HUES48 (cell line): ENCODE measurements around the gene TTLL12.

Experiments used
- H3K27ac ChIP-seq: one replicate; pipeline ENCODE4 v1.7.0; 2013; ENCODE audit warnings: low read depth, low read length, inconsistent platforms
- H3K27me3 ChIP-seq: 2 replicates; pipeline ENCODE4 v1.6.1; 2013; ENCODE audit warnings: mild to moderate bottlenecking, low read length; ENCODE audit not compliant: control insufficient read depth, insufficient read depth
- H3K36me3 ChIP-seq: 2 replicates; pipeline ENCODE4 v1.6.1; 2013; ENCODE audit warnings: low read length; ENCODE audit not compliant: control insufficient read depth, insufficient read depth
- H3K4me1 ChIP-seq: 2 replicates; pipeline ENCODE4 v1.6.1; 2013; ENCODE audit warnings: mild to moderate bottlenecking, low read length; ENCODE audit not compliant: control insufficient read depth, insufficient read depth
- H3K4me3 ChIP-seq: 2 replicates; pipeline ENCODE4 v1.5.1; 2013; ENCODE audit warnings: mild to moderate bottlenecking, low read depth, low read length
- H3K9ac ChIP-seq: 2 replicates; pipeline ENCODE4 v1.6.1; 2013; ENCODE audit warnings: mild to moderate bottlenecking, low read depth, low read length, moderate library complexity
- H3K9me3 ChIP-seq: 2 replicates; pipeline ENCODE4 v1.6.1; 2013; ENCODE audit warnings: low read length; ENCODE audit not compliant: control insufficient read depth, insufficient read depth

The TTLL12 gene

DNA sequence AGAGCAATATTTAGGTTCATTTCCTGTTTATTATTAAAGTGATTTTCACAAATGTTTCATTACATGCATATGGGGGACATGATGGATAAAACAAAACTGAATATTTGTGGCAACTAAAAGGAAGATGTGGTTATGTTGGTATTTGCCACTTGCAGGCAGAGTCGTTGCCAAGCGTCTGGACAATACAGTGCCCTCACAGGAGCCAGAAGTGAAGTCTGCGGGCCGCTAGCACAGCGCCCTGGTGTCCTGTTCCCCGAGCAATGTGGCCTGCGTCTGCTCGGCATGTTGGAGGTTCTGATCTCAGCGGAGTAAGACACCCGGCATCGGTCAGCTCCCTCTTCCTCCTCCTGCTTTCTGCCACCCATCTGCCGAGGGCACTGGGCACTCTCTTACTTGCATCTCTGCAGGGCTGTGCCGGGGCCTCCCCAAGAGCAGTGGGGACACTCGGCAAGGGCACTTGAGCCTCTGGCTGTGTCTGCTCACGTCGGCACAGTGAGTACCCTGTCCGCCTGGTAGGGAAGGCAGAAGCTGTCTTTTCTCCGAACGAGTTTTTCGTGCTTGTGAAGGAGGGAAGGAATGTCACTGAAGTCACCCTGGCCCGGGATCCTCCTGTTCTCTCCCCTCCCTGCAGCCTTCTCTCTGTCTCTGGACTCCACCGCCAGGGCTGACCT is 10.5 kb upstream of the TTLL12 start:
- Histone ChIP-seq H3K27ac (no peak overlapping the region), H3K36me3 (no peaks in the 10 kb centered on the region), H3K4me3 (no peak overlapping the region), H3K27me3 (no peaks in the 10 kb centered on the region), H3K4me1 (no peaks in the 10 kb centered on the region), H3K9me3 (no peaks in the 10 kb centered on the region), H3K9ac (no peak overlapping the region)

DNA sequence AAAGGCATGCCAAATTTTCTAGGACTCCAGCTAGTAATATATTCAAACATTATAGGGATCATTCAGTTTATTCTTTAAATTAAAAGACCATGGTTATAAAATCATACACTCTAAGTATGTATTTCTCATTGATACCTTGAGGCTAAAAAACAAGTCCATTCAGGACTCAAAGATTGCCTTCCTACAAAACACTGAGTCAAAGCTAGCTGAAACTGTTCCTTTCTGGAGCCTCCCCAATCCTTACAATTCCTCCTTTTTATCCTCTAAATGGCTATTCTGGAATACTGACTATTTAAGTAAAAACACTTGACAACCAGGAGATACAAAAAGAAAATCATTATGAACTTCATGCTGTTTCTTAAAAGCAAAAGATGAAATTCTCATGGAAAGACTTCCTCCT is 4.9 kb upstream of the TTLL12 start:
- no peak overlapping the region for H3K4me3 ChIP-seq
- no peaks in the 10 kb centered on the region for H3K9me3 ChIP-seq
- H3K36me3 ChIP-seq, result no peaks in the 10 kb centered on the region
- no peaks in the 10 kb centered on the region for H3K4me1 ChIP-seq
- H3K27me3 ChIP-seq, result no peaks in the 10 kb centered on the region
- H3K9ac ChIP-seq, result no peak overlapping the region
- H3K27ac ChIP-seq, result no peak overlapping the region

- Histone ChIP-seq H3K27me3 (no peaks in the 10 kb centered on the region), H3K4me1 (peaks cover 7% of the 10 kb centered on the region), H3K4me3 (no peak overlapping the region), H3K9me3 (no peaks in the 10 kb centered on the region), H3K9ac (no peak overlapping the region), H3K36me3 (peaks cover 7% of the 10 kb centered on the region; the same call in 1 of the 2 replicates), H3K27ac (no peak overlapping the region)
Measured at GRCh38 chr22:43188829-43189545, 2.1 kb upstream of the TTLL12 start.

- H3K9me3 ChIP-seq, result no peaks in the 10 kb centered on the region
- H3K36me3 ChIP-seq, result peaks cover 20% of the 10 kb centered on the region
- H3K27me3 ChIP-seq, result no peaks in the 10 kb centered on the region
- peak overlapping the region; percentile 91 for H3K27ac ChIP-seq
- H3K4me1 ChIP-seq, result peaks cover 7% of the 10 kb centered on the region
- H3K4me3 ChIP-seq, result peak overlapping the region; percentile 57
- peak overlapping the region; percentile 14; the same call in 1 of the 2 replicates for H3K9ac ChIP-seq
Measured at GRCh38 chr22:43187171-43188099, 501 bp upstream of the TTLL12 start.

DNA sequence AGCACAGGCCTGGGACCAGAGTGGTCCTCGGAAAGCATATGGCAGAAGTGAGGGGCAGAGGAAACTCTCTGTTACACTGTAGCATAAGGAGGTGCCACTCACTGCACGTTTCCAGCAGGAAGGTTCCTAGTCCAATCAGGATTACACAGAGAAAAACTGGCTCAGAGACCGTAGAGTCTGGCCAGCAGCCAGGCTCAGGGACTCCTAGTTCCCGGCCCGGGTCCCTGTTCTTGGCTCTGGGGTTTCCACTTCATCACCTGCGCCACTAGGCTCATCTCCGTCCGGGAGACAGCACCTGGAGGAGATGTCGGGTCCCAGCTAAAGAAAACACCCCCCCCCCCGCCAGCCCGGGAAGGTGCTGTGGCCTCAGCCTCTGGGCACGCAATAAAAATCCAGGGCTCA is 1.1 kb downstream of the TTLL12 start:
- Histone ChIP-seq H3K4me3 (peak overlapping the region; percentile 88), H3K36me3 (peaks cover 36% of the 10 kb centered on the region), H3K9ac (peak overlapping the region; percentile 82), H3K27me3 (no peaks in the 10 kb centered on the region), H3K4me1 (peaks cover 7% of the 10 kb centered on the region), H3K27ac (no peak overlapping the region), H3K9me3 (no peaks in the 10 kb centered on the region)

DNA sequence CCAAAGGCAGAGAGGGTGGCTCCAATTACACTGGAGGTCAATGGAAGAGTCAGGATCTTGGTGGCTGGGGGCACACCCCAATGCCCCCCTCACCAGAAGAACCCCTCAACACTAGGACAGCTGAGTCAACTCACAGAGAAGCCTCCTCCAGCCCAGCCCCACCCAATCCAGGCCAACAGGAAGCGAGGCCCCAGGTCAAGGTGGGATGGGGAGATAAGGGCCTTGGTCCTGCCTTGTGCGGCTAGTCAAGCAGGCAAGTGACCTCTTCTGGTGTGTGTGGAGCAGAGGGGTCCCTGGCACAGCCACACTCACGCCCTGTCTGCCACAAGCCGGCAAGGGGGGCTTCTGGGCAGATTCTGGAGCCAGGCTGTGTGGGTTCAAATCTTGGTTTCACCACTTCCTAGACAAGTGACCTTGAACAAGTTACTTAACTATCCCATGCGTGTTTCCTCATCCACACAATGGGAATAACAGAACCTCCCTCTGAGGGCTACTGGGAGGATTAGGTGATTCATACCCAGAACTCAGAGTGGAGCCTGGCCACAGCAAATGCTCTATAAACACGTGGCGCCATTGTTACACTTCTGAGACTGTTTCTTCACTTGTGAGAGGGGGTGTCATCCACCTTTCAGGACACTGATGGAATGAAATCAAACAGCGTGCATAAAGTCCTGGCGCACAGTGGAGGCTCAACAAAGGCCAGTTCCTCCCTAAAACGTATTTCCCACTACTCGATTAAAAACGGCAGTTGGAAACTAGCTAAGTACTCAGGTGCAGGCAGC is 3.2 kb downstream of the TTLL12 start:
- no peaks in the 10 kb centered on the region for H3K27me3 ChIP-seq
- H3K9ac ChIP-seq, result no peak overlapping the region
- no peak overlapping the region for H3K27ac ChIP-seq
- no peak overlapping the region for H3K4me3 ChIP-seq
- peaks cover 7% of the 10 kb centered on the region for H3K4me1 ChIP-seq
- peaks cover 57% of the 10 kb centered on the region for H3K36me3 ChIP-seq
- no peaks in the 10 kb centered on the region for H3K9me3 ChIP-seq

DNA sequence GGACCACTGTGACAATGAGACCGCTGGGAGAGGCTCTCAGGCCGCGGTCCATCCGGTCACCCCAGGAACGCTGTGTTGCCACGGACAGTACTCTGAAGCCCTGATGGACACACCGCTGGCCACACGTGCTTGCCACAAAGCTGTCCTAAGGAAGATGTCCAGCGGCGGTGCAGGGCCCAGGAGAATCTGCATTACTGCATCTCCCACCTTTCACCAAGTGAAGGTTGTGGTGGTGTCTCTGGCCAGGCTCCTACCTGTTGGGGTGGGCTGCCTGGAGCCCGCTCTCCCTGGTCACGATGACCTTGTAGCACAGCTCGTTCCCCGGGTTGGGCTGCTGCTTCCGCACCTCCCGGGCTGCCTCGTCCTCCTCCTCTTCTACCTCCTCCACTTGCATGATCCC is 4.2 kb downstream of the TTLL12 start:
- H3K27ac ChIP-seq, result no peak overlapping the region
- no peaks in the 10 kb centered on the region for H3K27me3 ChIP-seq
- no peak overlapping the region for H3K4me3 ChIP-seq
- H3K4me1 ChIP-seq, result peaks cover 7% of the 10 kb centered on the region
- H3K9ac ChIP-seq, result no peak overlapping the region
- H3K9me3 ChIP-seq, result no peaks in the 10 kb centered on the region
- peaks cover 63% of the 10 kb centered on the region for H3K36me3 ChIP-seq

GRCh38 chr22:43182118-43182517 is 4.8 kb downstream of the TTLL12 start:
- Histone ChIP-seq H3K27ac (no peak overlapping the region), H3K4me3 (no peak overlapping the region), H3K9me3 (no peaks in the 10 kb centered on the region), H3K36me3 (peaks cover 69% of the 10 kb centered on the region), H3K9ac (no peak overlapping the region), H3K27me3 (no peaks in the 10 kb centered on the region), H3K4me1 (peaks cover 7% of the 10 kb centered on the region)

DNA sequence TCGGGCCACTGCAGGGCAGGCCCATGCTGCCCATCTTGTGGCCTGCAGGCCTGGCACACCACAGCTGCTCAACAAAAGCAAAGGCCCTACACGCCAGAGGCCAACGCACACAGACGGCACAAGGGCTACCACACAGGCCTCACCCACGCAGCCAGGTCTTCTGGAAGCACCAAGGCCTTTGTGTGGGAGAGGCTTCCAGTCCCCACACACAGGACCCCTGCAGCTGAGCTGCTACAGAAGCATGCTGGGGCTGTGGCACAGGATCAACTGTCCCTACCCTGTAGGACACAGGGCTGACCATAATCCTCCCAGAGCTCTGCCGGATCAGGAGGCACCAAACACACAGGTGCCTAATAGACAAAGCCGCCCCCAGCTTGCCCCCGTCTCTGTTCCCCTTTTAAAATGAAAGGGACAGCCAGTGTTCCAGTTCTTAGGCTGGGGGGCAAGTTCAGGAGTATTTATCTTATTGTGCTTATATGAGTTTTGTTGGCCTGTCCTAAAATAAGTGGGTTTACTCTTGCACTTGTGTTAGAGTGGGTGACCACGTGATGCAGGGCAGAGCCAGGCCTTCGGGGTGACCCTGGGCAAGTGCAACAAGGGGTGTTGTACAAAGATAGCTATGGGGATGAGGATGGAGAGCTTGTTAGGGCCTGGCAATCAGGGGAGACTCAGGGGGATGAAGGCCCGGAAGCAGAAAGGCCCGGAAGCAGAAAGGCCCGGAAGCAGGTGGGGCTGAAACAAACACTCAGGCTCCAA is 5.4 kb downstream of the TTLL12 start:
- Histone ChIP-seq H3K4me1 (peaks cover 7% of the 10 kb centered on the region), H3K27ac (no peak overlapping the region), H3K9ac (no peak overlapping the region), H3K4me3 (no peak overlapping the region), H3K9me3 (no peaks in the 10 kb centered on the region), H3K36me3 (peaks cover 74% of the 10 kb centered on the region), H3K27me3 (no peaks in the 10 kb centered on the region)

- Histone ChIP-seq H3K9ac (no peak overlapping the region), H3K27ac (no peak overlapping the region), H3K27me3 (no peaks in the 10 kb centered on the region), H3K4me3 (no peak overlapping the region), H3K4me1 (peaks cover 5% of the 10 kb centered on the region), H3K9me3 (no peaks in the 10 kb centered on the region), H3K36me3 (peaks cover 81% of the 10 kb centered on the region)
Measured at GRCh38 chr22:43180670-43181069, 6.3 kb downstream of the TTLL12 start.
